Right lobe of liver (tissue), 6 donors: ENCODE data around the gene CBFA2T2. TPM values are rescaled to one million over a fixed set of nuclear protein-coding genes. Genes with fewer than 3 reads are reported as not detected.

Experiments
- ATAC-seq, 4 donors: fragments of 200-7000 bp; cut with Tn5 transposase; one replicate each; pipeline ENCODE4 v1.9.1; 2020; ENCODE audit warnings: mild to moderate bottlenecking in 4 of 4, moderate library complexity in 4 of 4
- DNase-seq, 3 donors: peaks; one replicate each; pipeline ENCODE4 v3.0.0-alpha.2; 2020
- H3K27ac ChIP-seq, 3 donors: fragments of 200-600 bp; one replicate each; pipeline ENCODE4 v1.8.0; 2022
- H3K27me3 ChIP-seq, 2 donors: fragments of 200-600 bp; one replicate each; pipeline ENCODE4 v1.8.0; 2022
- H3K36me3 ChIP-seq, 4 donors: fragments of 200-600 bp; sonication (generic) in 1 of 4; one replicate each; pipeline versions ENCODE4 v1.5.1 to v1.8.0; 2017 to 2022; ENCODE audit warnings: control low read depth in 1 of 4
- H3K4me1 ChIP-seq, 4 donors: fragments of 200-600 bp; sonication (generic) in 1 of 4; one replicate each; pipeline versions ENCODE4 v1.5.1 to v1.8.0; 2017 to 2022; ENCODE audit warnings: control low read depth in 1 of 4
- H3K4me3 ChIP-seq, 3 donors: fragments of 200-600 bp; one replicate each; pipeline ENCODE4 v1.8.0; 2022
- H3K9me3 ChIP-seq, 4 donors: fragments of 200-600 bp; sonication (generic) in 1 of 4; one replicate each; pipeline versions ENCODE4 v1.5.1 to v1.8.0; 2017 to 2022; ENCODE audit warnings: control low read depth in 1 of 4
- CTCF ChIP-seq, 4 donors: fragments of 200-600 bp in 3 of 4; fragments of 450-650 bp in 1 of 4; IDR thresholded peaks; one replicate each; pipeline versions ENCODE4 v1.5.1 to v1.8.0; 2016 to 2022; ENCODE audit warnings: antibody characterized with exemption in 4 of 4, mild to moderate bottlenecking in 2 of 4
- POLR2A ChIP-seq: fragments of 450-650 bp; IDR thresholded peaks from one replicate; pipeline ENCODE4 v1.6.1; 2017; ENCODE audit warnings: antibody characterized with exemption, mild to moderate bottlenecking
- WGBS: methylation state at CpG from one replicate; pipeline ENCODE4 v1.1.6; 2018; ENCODE audit warnings: low coverage, low lambda C conversion rate; ENCODE audit not compliant: insufficient coverage; ENCODE audit errors: missing lambda C conversion rate; 5-methylcytosine and 5-hydroxymethylcytosine counted together
- intact Hi-C, 2 donors: fragments of 100-400 bp; cut with DNase I; formaldehyde crosslinking; loops; one replicate each; pipeline versions ENCODE4 v1.11.2 to v1.14.1; 2022
- total RNA-seq, 6 experiments: library from RNA; depleted of rRNA in 2 of 6; stranded (reverse); fragments of >200 nt in 2 of 6; fragmentation: NEBNext Ultra II Directional in 3 of 6; extraction: Animal tissue kit (Norgen Biotek cat#: 25700) in 3 of 6; gene quantifications; one replicate each; pipeline versions ENCODE4 v1.1.0 to v1.2.4, GENCODE V29; 2016 to 2023
- donor health status: DM: no; HTN: yes; CAD: no.
- donor health status: DM: no; HTN: no; CAD: no.
- donor health status: DM: no; HTN: no; CAD: no.
- donor health status: DM: no; HTN: yes; CAD: no.
- donor health status: DM: no; HTN: yes; CAD: no.

The CBFA2T2 gene
- total RNA-seq, 6 experiments from 2014 or later = 4.5 to 7.3 (median 5.6) TPM

- no peaks in the 10 kb centered on the region for H3K27me3 ChIP-seq
- H3K27ac ChIP-seq = no peak overlapping the region
- ATAC-seq (no peak), DNase-seq (no peak)
- peaks cover 0 to 3% (median 0%) of the 10 kb centered on the region in 4 donors for H3K4me1 ChIP-seq
- H3K36me3 ChIP-seq = no peaks in the 10 kb centered on the region
- intact Hi-C loops = no loop called here
- H3K4me3 ChIP-seq = no peak overlapping the region
- no peaks in the 10 kb centered on the region for H3K9me3 ChIP-seq
- WGBS = 83% methylated on average over 2 of the region's 3 CpGs
- TF ChIP-seq CTCF (IDR thresholded peaks at IDR 0.05) = no peak
- TF ChIP-seq POLR2A = no peak
Observed at GRCh38 chr20:33688938-33689424, 199.1 kb downstream of the CBFA2T2 start.

DNA sequence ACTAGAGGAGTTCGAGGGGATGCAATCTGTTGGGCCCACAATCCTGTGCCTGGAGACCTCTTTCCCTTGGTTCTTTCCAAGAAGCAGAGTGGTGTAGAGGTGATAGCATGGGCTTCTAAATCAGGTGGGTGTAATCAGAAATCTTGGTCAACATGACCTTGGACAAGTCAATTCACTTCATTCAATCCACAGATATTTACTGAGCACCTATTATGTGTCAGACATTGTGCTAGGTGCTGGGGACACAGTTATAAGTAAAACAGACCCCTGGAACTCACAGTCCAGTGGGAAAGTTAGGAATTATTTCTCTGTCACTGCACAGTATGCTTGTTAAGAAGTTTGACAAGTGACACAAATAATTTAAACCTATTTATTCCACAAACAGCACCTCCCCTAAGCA is 199.6 kb downstream of the CBFA2T2 start:
- WGBS = 80% methylated on average over 1 of the region's 1 CpG
- intact Hi-C loops = no loop called here
- H3K9me3 ChIP-seq = no peaks in the 10 kb centered on the region
- no peaks in the 10 kb centered on the region for H3K36me3 ChIP-seq
- no peak overlapping the region for H3K4me3 ChIP-seq
- H3K4me1 ChIP-seq = peaks cover 0 to 3% (median 0%) of the 10 kb centered on the region in 4 donors
- TF ChIP-seq POLR2A (no peak), CTCF (IDR thresholded peaks at IDR 0.05) (no peak)
- no peak for DNase-seq
- H3K27me3 ChIP-seq = no peaks in the 10 kb centered on the region
- no peak overlapping the region for H3K27ac ChIP-seq
- no peak for ATAC-seq

GRCh38 chr20:33689973-33690372 is 200.1 kb downstream of the CBFA2T2 start:
- DNase-seq (no peak), ATAC-seq (peak in 2 of 4 donors; percentile 9 to 18)
- Histone ChIP-seq H3K36me3 (no peaks in the 10 kb centered on the region), H3K4me3 (no peak overlapping the region), H3K4me1 (peaks cover 0 to 3% (median 0%) of the 10 kb centered on the region in 4 donors), H3K9me3 (no peaks in the 10 kb centered on the region), H3K27ac (no peak overlapping the region), H3K27me3 (no peaks in the 10 kb centered on the region)
- intact Hi-C loops = no loop called here
- no peak for TF ChIP-seq POLR2A
- TF ChIP-seq CTCF (IDR thresholded peaks at IDR 0.05) = no peak
- 34% methylated on average over 4 of the region's 4 CpGs for WGBS

DNA sequence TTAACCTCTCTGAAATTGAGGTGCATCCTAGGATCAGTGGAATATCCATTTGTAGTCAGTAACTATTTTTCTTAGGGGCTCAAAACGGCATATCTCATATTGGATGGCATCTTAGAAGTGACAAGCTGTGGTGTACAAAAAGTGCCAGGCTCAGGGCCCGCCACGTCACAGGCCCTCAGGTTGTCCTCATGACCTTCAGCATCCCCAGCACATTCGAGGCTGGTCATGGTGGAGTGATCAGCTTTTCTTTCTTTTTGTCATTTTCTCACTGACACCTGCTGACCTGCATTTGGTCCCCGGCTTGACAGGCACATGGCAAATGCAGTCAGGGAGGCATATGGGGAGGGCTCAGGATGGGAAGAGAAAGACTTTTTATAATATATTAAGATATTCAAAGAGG is 203.4 kb downstream of the CBFA2T2 start:
- Histone ChIP-seq H3K27ac (no peak overlapping the region), H3K4me3 (no peak overlapping the region), H3K4me1 (no peaks in the 10 kb centered on the region), H3K36me3 (no peaks in the 10 kb centered on the region), H3K9me3 (no peaks in the 10 kb centered on the region), H3K27me3 (no peaks in the 10 kb centered on the region)
- TF ChIP-seq CTCF (IDR thresholded peaks at IDR 0.05) (no peak), POLR2A (no peak)
- no peak for DNase-seq
- no peak for ATAC-seq
- 85% methylated on average over 4 of the region's 5 CpGs for WGBS
- intact Hi-C loops = no loop called here
